NCI-H69 (cell line): ENCODE results near the gene ZFAND2B.
A peak's percentile ranks its signal among the peaks of the same experiment; 100 is the strongest.

Source experiments
- DNase-seq: peaks from one replicate; lab custom pipeline; 2025; lab: John Stamatoyannopoulos, UW

The ZFAND2B gene

DNA sequence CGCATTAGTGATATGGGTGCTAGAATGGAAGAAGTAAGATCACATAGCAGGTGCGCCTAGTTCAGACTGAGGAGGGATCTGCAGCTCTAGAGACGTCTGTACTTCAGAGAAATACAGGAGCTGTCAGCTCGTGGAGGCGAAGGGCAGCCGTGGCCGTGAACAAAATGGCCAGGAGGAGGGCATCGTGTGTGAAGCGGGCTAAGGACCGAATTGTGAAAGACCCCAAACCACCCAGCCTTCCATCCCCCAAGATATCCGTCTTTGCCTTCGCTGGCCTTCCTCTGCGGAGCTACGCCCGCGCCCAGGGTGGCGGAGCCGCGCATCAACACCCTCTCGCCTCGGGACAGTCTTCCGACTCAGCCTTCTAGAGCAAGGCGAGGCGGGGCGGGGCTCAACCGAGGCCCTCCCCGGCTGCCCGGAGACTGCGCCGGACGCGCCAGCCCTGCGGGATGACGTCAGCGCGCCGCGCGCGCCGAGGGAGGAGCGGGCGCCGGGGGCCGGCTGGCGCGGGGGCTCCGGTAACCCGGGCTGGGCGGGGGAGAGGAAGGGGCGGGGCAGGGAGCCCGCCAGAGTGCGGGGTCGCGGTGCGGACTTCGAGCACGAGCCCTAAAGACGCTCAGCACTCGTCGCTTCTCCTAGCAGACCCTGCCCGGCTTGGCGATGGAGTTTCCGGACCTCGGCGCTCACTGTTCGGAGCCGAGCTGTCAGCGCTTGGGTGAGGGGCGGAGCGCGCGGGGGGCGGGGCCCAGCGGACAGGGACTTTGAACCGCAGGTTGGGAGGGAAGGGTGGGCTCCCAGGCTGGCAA is at the start of gene ZFAND2B:
Gene ZFAND2B, plus strand, starts transcription at position 455 of the 806 bp plus-strand sequence. Its CDS starts 206 bp downstream, at position 661.
- peak; percentile 93 for DNase-seq

DNA sequence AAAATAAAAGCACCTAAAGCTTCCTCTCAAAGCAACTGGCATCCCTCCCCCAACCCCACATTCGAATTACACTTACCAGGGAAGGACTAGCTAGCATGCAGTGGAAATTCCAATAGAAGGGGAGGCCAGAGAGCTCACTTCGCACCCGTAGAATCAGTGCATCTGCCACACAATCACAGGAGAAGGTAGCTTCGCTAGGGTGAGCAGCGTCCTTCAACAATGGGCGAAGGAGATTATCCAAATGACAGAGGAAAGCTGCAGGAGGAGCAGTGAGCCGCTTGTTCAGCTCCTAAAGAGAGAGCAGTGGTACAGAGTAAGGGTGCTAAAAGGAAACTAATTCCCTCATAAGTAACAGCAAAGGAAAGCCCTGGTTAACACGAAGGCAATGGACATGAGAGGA is 49.2 kb upstream of the ZFAND2B start:
- DNase-seq = no peak

- DNase-seq = no peak
These were observed 48.6 kb upstream of the ZFAND2B start for GRCh38 chr2:219158025-219158424.

DNA sequence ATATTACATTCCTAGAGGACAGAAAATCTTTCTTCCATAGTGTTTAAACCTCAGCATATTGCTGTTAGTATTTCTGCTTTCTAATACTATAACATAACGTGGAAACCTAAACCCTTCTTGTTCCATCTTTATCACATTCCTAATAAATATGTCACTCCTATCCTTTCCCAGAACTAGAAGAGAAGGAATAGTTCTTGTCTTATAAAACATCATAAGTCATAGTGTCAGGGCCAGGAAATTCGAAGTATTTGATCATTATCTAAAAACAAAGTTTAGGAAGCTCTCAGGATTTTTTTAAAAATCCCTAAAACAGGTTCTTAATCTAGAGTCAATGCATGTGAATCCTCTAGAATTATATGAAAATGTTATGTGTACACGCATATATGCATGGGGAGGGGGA is 48.0 kb upstream of the ZFAND2B start:
- DNase-seq = no peak

GRCh38 chr2:219159771-219160185 is 46.8 kb upstream of the ZFAND2B start:
- peak; percentile 28 for DNase-seq

- peak; percentile 86 for DNase-seq
These were observed 46.2 kb upstream of the ZFAND2B start, which contains the start of gene NHEJ1 for GRCh38 chr2:219160186-219161017. Gene NHEJ1 (minus strand): TSS chr2:219160815. CDS start chr2:219158362, 2,453 bp downstream.

GRCh38 chr2:219161097-219161496 is 45.5 kb upstream of the ZFAND2B start:
- no peak for DNase-seq

- no peak for DNase-seq
These were observed 43.4 kb upstream of the ZFAND2B start for GRCh38 chr2:219163156-219163555.

DNA sequence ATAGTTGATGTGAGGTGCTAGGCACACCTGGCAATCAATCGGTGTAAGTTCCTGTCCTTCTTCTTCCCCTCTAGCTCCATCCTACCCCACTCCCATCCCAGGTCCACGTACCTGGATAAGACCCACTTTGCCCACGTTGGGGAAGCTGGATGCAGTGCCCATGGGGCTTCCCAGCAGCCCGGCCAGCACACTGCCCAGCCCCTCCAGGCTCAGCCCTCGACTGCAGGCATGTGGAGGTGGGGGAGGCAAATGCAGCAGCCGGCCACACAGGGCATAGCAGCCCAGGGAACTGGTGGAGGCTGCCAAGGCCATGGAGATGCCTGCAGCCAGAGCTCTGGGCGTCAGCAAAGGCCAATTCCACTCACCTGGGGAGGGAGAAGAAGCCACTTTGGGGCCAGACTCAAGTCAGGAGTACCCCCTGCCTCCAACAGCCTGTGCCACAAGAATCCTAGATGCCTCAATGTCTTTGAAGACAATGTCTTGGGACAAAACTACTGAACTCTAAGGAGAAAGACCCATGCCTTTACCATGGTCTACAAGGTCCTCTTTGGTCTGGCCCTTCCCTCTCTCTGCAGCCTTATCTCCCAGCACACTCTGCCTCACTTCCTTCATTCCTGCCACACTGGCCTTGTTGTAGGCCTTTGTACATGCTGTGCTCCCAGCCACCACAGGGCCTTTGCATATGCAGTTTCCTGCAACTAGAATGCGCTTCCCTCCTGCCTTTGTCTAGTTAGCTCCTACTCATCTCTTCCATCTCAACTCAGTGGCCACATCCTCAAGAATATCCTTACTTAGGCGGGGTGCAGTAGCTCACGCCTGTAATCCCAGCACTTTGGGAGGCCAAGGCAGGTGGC is 41.3 kb upstream of the ZFAND2B start:
- no peak for DNase-seq

- DNase-seq = no peak
These were observed 38.6 kb upstream of the ZFAND2B start for GRCh38 chr2:219167997-219168396.

DNA sequence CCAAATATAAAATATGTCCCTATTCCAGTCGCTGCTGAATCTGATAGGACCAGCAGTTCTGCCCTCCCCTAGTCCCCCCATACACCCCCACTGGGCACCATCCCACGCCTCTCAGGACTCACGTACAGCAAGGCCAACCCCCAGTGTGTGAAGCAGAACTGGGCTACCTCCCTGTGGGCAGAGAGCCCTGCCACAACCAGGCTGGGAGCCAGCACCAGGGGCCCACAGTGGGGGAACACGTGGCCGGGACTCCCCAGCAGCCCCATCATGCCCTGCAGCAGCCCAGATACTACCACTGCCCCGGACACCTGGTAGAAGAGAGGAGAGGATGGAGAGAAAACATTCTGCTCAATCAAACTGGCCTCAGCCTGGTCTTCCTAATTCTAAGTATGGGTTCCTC is 38.1 kb upstream of the ZFAND2B start:
- no peak for DNase-seq

- DNase-seq = no peak
These were observed 37.6 kb upstream of the ZFAND2B start for GRCh38 chr2:219168932-219169331.

DNA sequence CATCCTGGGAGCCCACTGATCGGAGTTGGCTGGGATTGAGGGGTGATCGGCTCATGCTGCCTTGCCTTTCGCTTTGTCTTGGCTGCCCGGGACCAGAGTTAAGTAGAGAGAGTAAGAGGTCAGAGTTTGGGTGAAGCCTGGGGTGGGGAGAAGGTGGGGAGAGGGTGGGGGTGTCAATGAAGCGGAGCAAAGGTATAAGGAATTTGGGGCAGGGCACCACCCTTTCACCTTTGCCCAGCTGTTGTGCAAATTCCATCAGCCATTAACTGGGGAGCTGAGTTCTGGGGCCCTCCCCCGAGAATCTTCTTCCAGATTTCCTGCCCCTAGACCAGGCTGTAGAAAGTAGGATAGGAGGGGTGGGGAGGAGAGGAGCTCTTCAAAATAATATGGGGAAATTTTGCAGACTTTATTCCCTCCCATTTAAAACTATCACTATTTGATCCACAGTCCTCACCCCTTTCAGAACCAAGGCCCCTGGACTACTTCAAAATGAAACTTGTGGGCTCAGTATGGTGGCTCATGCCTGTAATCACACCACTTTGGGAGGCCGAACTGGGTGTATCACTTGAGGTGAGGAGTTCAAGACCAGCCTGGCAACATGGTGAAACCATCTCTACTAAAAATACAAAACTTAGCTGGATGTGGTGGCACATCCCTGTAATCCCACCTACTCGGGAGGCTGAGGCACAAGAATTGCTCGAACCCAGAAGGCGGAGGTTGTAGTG is 36.5 kb upstream of the ZFAND2B start, which contains the start of gene SLC23A3:
Gene SLC23A3, minus strand, starts transcription at position 100 of the 725 bp plus-strand sequence. Its CDS starts 45 bp downstream, at position 55.
- DNase-seq = no peak

- peak; percentile 35 for DNase-seq
These were observed 35.3 kb upstream of the ZFAND2B start for GRCh38 chr2:219171231-219171651.

DNA sequence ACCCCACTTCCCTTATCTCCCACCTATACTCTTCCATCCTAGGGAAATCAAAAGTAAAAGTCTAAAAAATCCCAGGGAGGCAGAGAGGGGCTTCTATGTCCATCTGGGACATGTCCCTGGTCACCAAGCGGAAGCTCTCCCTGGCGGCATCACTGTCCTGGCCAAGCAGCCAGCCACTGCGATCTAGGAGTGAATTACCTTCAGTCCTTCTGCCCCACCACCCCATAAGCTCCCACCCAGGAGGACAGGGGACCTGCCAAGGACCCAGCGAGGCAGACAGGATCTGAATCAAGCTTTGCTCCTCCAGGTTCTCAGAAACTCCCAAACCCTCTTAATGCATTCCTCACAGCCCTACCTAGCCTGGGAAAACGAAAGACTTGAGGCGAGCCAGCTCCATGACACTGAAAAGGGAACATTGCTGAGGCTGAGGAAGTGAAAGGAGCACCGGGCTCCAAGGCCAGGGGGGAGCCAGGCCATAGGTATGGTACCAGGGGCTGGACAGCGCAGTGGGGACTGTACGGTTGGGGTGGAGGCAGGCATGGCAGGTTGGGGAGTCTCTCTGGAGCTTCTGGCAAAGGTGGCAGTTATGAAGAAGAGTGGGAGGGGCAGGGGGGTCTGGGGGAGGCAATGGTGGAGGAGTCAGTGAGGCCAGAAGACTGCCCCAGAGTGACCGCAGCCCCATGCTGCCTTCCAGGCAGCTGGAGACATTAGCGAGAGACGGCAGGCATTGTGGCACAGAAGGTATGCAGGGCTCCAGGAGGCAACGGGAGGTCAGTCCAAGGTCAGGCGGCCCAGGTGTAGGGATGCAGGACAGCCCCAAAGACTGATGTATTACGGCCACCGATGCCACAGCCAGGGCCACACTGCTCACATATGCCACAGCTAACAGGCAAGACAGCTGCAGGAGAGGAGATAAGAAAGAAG is 34.1 kb upstream of the ZFAND2B start:
- no peak for DNase-seq

- DNase-seq = no peak
These were observed 33.4 kb upstream of the ZFAND2B start for GRCh38 chr2:219173176-219173575.

GRCh38 chr2:219174146-219174545 is 32.4 kb upstream of the ZFAND2B start:
- DNase-seq = no peak

DNA sequence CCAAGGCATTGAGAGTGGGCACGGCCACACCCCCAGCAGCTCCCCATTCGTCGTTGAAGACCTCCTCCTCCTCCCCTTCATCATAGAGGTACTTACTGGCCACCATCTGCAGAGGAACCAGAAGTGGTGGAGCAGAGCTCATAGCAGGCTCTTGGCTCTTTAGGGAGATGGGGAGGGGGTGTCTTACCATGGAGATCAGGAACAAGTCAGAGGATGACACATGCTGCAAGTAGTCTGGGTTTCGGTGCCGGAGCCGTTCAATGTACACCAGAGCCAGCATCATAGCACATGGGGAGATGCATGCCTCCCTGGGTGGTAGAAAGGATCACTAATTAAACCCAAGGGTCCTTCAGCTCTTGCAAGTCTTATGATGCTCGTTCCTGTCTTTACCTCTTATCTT is 31.8 kb upstream of the ZFAND2B start:
- DNase-seq = no peak

DNA sequence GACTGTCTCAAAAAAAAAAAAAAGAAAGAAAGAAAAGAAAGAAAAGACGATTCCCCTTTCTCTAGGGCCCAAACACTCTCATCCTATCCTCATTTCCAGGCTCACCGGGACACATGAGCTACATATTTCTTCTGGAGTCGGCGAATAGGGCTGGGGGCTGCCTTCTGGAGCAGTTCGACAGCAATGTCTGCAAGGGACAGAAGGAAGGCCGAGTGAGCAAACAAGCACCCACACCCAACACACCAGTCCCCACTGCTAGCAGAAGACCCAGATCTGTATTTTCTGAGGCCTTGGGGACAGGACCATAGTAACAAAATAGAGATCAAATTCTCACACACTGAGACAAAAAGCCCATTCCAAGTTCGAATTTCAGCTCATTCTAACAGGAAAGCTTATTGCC is 31.1 kb upstream of the ZFAND2B start:
- no peak for DNase-seq
